SW 1271 (cell line): ENCODE results near the gene NEDD4L.
"Not testable (repeated sequence)": the region's sequence is repeated elsewhere in the genome, so short reads cannot be mapped to it uniquely, and the experiment has no call there.

Source experiments
- DNase-seq, 2 experiments: peaks; one replicate each; lab custom pipeline; 2025; lab: John Stamatoyannopoulos, UW

The NEDD4L gene

GRCh38 chr18:58375051-58375450 is 331.0 kb downstream of the NEDD4L start:
- DNase-seq = no peak

GRCh38 chr18:58378411-58379379 is 334.7 kb downstream of the NEDD4L start:
- no peak for DNase-seq

GRCh38 chr18:58379443-58379842 is 335.4 kb downstream of the NEDD4L start:
- no peak for DNase-seq

GRCh38 chr18:58380113-58380512 is 336.1 kb downstream of the NEDD4L start:
- not testable (repeated sequence) for DNase-seq

GRCh38 chr18:58381676-58382411 is 337.8 kb downstream of the NEDD4L start:
- no peak for DNase-seq

- DNase-seq = no peak
These were observed 338.4 kb downstream of the NEDD4L start for GRCh38 chr18:58382446-58382845.

- DNase-seq = no peak
These were observed 341.4 kb downstream of the NEDD4L start for GRCh38 chr18:58385472-58385871.

- DNase-seq = no peak
These were observed 342.8 kb downstream of the NEDD4L start for GRCh38 chr18:58386780-58387179.

GRCh38 chr18:58387716-58388115 is 343.7 kb downstream of the NEDD4L start:
- no peak for DNase-seq

- no peak for DNase-seq
These were observed 344.7 kb downstream of the NEDD4L start for GRCh38 chr18:58388736-58389135.

- no peak for DNase-seq
These were observed 345.7 kb downstream of the NEDD4L start for GRCh38 chr18:58389745-58390144.

GRCh38 chr18:58390399-58390798 is 346.4 kb downstream of the NEDD4L start:
- DNase-seq = no peak

- DNase-seq = no peak
These were observed 347.3 kb downstream of the NEDD4L start for GRCh38 chr18:58391231-58391825.

- DNase-seq = no peak
These were observed 347.9 kb downstream of the NEDD4L start for GRCh38 chr18:58391932-58392323.

GRCh38 chr18:58392324-58393000 is 348.4 kb downstream of the NEDD4L start:
- DNase-seq = no peak

GRCh38 chr18:58393295-58393694 is 349.3 kb downstream of the NEDD4L start:
- DNase-seq = no peak

- DNase-seq = no peak
These were observed 350.0 kb downstream of the NEDD4L start for GRCh38 chr18:58394046-58394445.

- no peak for DNase-seq
These were observed 350.8 kb downstream of the NEDD4L start for GRCh38 chr18:58394602-58395425.

- no peak for DNase-seq
These were observed 352.1 kb downstream of the NEDD4L start for GRCh38 chr18:58396144-58396543.

- DNase-seq = no peak
These were observed 352.9 kb downstream of the NEDD4L start for GRCh38 chr18:58396966-58397365.
